HG03103 (cell line): Measurements from ENCODE around the gene DEFB125.

ENCODE experiments used
- ATAC-seq: cut with Tn5 transposase; IDR thresholded peaks from one replicate; pipeline ENCODE4 v1.9.1; 2021; ENCODE audit warnings: low read depth; ENCODE audit not compliant: unreplicated experiment

DEFB125 gene

DNA sequence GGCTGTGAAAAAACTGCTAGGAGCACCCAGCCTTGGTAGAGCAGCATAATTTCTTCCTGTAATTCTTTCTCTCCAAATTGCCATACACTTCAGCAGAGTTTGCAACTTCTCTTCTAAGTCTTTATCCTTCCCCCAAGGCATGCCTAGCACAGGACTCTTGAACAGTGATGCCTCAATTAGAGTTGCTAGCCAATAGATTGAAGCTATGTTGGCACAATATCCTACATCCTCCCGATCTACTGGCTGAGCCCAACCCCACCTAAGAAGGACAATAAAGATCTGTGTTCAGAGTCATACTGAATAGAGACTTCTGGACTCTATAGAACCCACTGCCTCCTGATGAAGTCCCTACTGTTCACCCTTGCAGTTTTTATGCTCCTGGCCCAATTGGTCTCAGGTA, 54.8 kb downstream of the DEFB125 start, which contains the start of gene DEFB126:
DEFB126 (plus strand) TSS at position 301 of the 400 bp plus-strand sequence; CDS start at position 340, 39 bp downstream.
- no peak for ATAC-seq

DNA sequence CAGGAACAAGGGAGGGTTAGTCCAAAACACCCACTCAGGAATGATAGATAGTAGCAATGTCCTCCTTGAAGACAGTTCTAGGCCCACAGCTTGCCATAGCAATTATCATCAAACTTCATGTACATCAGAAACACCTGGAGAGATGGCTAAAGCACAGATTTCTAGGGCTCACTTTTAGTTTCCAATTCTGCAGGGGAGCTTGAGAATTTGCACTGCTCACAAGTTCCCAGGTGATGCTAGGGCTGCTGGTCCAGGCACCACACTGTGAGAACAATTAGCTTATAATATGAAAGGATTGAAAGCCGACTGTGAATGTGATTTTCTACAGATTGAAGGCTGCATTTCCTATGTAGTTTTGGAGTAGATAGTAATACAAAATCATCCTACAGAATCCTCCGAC, 58.4 kb downstream of the DEFB125 start:
- ATAC-seq: no peak
